ENCODE results near the gene MTA1. TPM values are rescaled to one million over a fixed set of nuclear protein-coding genes. Genes with fewer than 3 reads are reported as not detected.

The MTA1 gene
- total and polyA plus RNA-seq, 7 donors: 22.6 to 48.6 (median 41.1) TPM

DNA sequence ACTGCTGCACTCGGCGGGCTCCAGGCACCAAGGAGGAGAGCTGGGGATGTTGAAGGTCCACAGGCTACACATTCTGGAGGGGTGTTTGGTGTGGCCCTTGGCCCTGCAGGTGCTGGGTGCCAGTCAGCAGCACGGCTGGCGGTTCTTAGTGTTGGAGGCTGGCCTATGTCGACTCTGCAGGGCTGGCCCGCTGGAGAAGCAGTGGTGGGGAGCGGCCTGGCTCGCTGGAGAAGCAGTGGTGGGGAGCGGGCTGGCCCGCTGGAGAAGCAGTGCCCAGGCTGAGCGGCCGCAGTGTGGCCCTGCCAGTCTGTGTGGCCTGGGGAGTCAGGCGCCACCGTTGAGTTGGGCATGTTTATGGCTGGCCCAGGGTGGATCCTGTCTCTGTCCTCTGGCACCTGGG is 27.3 kb downstream of the MTA1 start:
- no peak for DNase-seq
- no peak overlapping the region for H3K4me3 ChIP-seq
- no peaks in the 10 kb centered on the region for H3K27me3 ChIP-seq (ENCODE audit: insufficient read depth in 3 of 3, low read length in 2 of 3)
- TF ChIP-seq, protein P1, sequence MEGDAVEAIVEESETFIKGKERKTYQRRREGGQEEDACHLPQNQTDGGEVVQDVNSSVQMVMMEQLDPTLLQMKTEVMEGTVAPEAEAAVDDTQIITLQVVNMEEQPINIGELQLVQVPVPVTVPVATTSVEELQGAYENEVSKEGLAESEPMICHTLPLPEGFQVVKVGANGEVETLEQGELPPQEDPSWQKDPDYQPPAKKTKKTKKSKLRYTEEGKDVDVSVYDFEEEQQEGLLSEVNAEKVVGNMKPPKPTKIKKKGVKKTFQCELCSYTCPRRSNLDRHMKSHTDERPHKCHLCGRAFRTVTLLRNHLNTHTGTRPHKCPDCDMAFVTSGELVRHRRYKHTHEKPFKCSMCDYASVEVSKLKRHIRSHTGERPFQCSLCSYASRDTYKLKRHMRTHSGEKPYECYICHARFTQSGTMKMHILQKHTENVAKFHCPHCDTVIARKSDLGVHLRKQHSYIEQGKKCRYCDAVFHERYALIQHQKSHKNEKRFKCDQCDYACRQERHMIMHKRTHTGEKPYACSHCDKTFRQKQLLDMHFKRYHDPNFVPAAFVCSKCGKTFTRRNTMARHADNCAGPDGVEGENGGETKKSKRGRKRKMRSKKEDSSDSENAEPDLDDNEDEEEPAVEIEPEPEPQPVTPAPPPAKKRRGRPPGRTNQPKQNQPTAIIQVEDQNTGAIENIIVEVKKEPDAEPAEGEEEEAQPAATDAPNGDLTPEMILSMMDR (IDR thresholded peaks at IDR 0.05): no peak
- whole genome bisulfite sequencing, 3 donors: 68 to 82% (median 77%) methylated on average over 14 of the region's 14 CpGs
- peaks cover 0 to 24% of the 10 kb centered on the region in 2 donors for H3K36me3 ChIP-seq (ENCODE audit: insufficient read depth in 1 of 2, low read depth in 1 of 2)
- no peaks in the 10 kb centered on the region for H3K9me3 ChIP-seq
- no peak for ATAC-seq
- intact Hi-C loops (cut with DNase I): loop anchor here (5.0 to 10.0 kb wide), 3 partner anchors 40 to 78 kb away; partner anchors contain the start of genes CRIP1 (in 1 of the 2) and TMEM121 (in 1 of the 2)
- H3K4me1 ChIP-seq: peaks cover 6% of the 10 kb centered on the region
- H3K27ac ChIP-seq: no peak overlapping the region

DNA sequence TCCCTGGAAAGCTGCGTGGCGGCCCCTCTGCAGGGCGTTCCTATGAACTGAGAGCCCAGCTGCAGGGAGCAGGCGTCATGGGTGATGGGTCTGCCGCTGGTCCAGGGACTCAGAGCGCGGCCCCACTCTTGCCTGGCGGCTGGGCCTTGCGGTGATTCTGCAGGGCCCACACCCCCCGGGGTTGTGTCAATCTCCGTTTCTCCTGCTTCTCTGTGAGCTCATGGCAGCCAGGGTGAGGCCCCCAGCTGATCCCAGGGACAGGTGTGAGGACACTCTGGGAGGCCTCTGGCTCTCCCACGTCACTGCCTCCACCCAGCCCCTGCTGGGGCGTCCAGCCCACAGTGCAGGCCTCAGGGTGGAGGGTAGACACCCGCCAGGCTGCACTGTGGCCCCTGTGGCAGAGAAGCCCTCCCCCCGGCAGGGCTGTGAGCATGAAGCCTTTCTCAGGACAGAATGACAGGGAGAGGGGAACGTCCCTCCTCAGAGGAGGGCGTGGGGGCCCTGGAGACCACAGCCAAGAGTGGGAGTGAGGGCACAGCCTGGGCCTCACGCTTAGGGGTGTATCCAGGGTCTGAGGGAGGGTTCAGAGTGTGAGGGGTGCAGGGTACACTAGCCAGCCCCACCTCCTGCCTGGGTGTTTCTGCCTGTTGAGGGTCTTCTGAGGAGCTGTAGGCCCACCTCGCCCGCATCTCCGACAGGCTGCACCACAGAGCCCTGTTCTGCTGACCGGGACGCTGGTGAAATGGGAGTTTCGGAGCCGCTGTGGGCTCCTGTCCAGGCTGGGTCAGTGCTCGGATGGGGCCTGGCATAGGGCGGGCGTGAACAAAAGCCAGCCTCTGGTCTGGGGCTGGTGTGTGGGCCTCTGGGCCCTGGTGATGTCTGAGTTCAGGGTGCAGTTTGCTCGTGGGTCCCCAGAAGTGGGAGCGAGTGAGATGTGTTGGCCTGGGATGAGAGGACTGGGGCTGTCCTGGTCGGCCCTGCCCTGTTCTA is 28.3 kb downstream of the MTA1 start:
- TF ChIP-seq, protein P1 (IDR thresholded peaks at IDR 0.05): no peak
- Histone ChIP-seq H3K4me1 (peaks cover 6% of the 10 kb centered on the region), H3K9me3 (no peaks in the 10 kb centered on the region), H3K4me3 (peak overlapping the region; percentile 2), H3K27me3 (ENCODE audit: insufficient read depth in 3 of 3, low read length in 2 of 3) (no peaks in the 10 kb centered on the region), H3K36me3 (ENCODE audit: insufficient read depth in 1 of 2, low read depth in 1 of 2) (peaks cover 0 to 29% of the 10 kb centered on the region in 2 donors), H3K27ac (no peak overlapping the region)
- ATAC-seq (peak in 3 of 4 donors; percentile 3 to 21 (median 5)), DNase-seq (no peak)
- WGBS, 3 donors: 77 to 84% (median 82%) methylated on average over 30 to 31 of the region's 31 CpGs
- intact Hi-C loops (cut with DNase I): loop anchor here (2.0 to 10.0 kb wide), 4 partner anchors 39 to 77 kb away; partner anchors contain the start of genes CRIP1 (in 1 of the 2) and TMEM121 (in 1 of the 2)

DNA sequence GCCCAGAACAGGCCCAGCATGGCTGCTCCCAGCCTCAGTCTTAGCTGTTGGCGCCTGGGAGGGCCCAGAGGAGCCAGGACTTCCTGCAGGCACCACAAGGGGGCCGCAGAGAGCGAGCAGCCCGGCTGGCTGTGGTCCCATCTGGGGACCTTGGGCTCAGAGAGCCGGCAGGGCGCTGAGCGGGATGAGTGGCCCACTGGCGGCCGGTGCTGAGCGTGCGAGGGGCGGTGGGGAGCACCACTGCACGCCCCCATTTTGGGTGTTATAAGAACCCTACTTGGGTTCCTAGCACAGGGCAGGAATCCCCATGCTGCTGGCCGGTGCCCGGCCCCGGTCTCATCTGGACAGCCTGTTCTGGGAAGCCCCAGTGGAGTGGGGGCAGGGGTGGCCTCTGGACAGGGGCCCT is 29.1 kb downstream of the MTA1 start:
- DNase-seq (peak; percentile 76 to 88), ATAC-seq (peak; percentile 83 to 94 (median 88))
- Histone ChIP-seq H3K27ac (no peak overlapping the region), H3K4me1 (peaks cover 6% of the 10 kb centered on the region), H3K27me3 (ENCODE audit: insufficient read depth in 3 of 3, low read length in 2 of 3) (no peaks in the 10 kb centered on the region), H3K36me3 (ENCODE audit: insufficient read depth in 1 of 2, low read depth in 1 of 2) (peaks cover 0 to 37% of the 10 kb centered on the region in 2 donors), H3K4me3 (peak overlapping the region; percentile 2), H3K9me3 (no peaks in the 10 kb centered on the region)
- TF ChIP-seq, protein P1 (IDR thresholded peaks at IDR 0.05): peak; percentile 94
- 15 to 25% (median 19%) methylated on average over 13 to 16 of the region's 16 CpGs for WGBS, 3 donors
- intact Hi-C loops (cut with DNase I): loop anchor here (2.0 to 10.0 kb wide), 4 partner anchors 39 to 78 kb away; partner anchors contain the start of genes CRIP1 (in 1 of the 2) and TMEM121 (in 1 of the 2)

DNA sequence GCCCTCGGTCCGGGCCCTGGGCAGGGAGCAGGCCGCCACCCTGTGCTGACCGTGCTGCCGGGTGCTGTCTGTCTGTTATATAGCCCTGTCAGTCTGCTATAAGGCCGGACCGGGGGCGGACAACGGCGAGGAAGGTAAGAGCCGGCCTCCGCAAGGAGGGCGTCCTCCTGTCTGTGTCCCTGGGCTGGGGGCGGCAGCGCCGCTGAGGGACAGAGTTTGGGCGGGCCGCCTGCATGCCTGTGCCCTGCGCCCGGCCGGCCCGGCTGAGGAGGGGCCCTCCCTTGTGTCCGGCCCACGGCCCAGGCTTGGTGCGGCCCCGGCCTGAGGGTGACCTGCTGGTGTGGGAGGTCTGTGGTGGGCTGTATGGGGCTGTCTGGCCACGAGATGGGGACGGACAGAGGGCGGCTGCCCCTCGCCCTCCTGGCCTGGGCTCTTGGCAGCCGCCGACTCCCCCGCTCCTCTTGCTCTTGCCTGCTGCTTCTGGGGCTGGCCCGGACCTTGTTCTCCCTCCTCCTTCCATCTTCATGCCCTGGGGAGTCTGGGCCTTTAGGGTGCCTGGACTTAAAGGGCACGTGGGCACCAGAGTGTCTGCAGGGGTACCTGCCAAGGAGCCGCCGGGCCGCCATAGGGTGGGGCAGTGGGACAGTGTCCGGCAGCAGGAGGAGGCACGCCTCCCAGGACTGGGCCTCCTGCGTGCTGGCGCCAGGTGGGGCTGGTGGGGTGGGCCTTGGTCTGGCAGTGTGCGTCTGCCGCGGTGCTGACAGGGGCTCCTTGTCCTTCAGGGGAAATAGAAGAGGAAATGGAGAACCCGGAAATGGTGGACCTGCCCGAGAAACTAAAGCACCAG is 29.9 kb downstream of the MTA1 start:
- WGBS, 3 donors: 86 to 89% (median 86%) methylated on average over 31 to 47 of the region's 47 CpGs
- peak in 1 of 2 donors; percentile 61 for DNase-seq
- TF ChIP-seq, protein P1 (IDR thresholded peaks at IDR 0.05): no peak
- Histone ChIP-seq H3K36me3 (ENCODE audit: insufficient read depth in 1 of 2, low read depth in 1 of 2) (peaks cover 3 to 45% of the 10 kb centered on the region in 2 donors), H3K27me3 (ENCODE audit: insufficient read depth in 3 of 3, low read length in 2 of 3) (no peaks in the 10 kb centered on the region), H3K9me3 (no peaks in the 10 kb centered on the region), H3K27ac (no peak overlapping the region), H3K4me1 (peaks cover 6% of the 10 kb centered on the region), H3K4me3 (no peak overlapping the region)
- intact Hi-C loops (cut with DNase I): loop anchor here (2.0 to 10.0 kb wide), 4 partner anchors 38 to 79 kb away; partner anchors contain the start of genes CRIP1 (in 1 of the 2) and TMEM121 (in 1 of the 2)
- peak in 2 of 4 donors; percentile 4 to 7 for ATAC-seq

All from psoas muscle (tissue), 8 donors.